ENCODE measurements around the gene HEBP2. TPM values are rescaled to one million over a fixed set of nuclear protein-coding genes. Genes with fewer than 3 reads are reported as not detected.

HEBP2 gene
- total and polyA plus RNA-seq, 7 donors: 19.6 to 133 (median 83.9) TPM

DNA sequence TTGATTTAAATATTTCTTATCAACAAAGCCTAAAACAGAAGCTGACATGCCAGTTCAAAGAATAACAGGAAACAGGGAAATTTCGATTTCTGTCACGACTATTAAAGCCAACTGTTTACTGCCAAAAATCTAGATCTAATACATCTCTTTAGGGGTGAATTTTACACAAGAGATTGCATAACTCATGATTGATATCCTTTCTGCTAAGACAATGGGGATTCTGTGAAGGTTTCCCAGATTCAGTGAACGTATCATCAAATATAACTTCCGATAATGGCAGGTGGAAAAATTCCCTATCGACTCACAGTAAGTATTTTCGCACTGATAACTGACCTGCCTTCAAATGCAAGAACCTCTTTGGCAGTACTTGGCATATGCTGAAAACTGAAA lies 52.4 kb downstream of the HEBP2 start:
- TF ChIP-seq, protein P1, sequence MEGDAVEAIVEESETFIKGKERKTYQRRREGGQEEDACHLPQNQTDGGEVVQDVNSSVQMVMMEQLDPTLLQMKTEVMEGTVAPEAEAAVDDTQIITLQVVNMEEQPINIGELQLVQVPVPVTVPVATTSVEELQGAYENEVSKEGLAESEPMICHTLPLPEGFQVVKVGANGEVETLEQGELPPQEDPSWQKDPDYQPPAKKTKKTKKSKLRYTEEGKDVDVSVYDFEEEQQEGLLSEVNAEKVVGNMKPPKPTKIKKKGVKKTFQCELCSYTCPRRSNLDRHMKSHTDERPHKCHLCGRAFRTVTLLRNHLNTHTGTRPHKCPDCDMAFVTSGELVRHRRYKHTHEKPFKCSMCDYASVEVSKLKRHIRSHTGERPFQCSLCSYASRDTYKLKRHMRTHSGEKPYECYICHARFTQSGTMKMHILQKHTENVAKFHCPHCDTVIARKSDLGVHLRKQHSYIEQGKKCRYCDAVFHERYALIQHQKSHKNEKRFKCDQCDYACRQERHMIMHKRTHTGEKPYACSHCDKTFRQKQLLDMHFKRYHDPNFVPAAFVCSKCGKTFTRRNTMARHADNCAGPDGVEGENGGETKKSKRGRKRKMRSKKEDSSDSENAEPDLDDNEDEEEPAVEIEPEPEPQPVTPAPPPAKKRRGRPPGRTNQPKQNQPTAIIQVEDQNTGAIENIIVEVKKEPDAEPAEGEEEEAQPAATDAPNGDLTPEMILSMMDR (IDR thresholded peaks at IDR 0.05): no peak
- no peaks in the 10 kb centered on the region for H3K9me3 ChIP-seq
- H3K27ac ChIP-seq: no peak overlapping the region
- H3K27me3 ChIP-seq (ENCODE audit: insufficient read depth in 3 of 3, low read length in 2 of 3): no peaks in the 10 kb centered on the region
- intact Hi-C loops (cut with DNase I): no loop called here
- no peak for DNase-seq
- H3K4me3 ChIP-seq: no peak overlapping the region
- no peaks in the 10 kb centered on the region for H3K36me3 ChIP-seq (ENCODE audit: insufficient read depth in 1 of 2, low read depth in 1 of 2)
- WGBS, 3 donors: 55 to 72% (median 67%) methylated on average over 6 of the region's 6 CpGs
- no peaks in the 10 kb centered on the region for H3K4me1 ChIP-seq
- ATAC-seq: no peak

- H3K4me3 ChIP-seq: no peak overlapping the region
- WGBS, 3 donors: 93 to 100% (median 93%) methylated on average over 1 of the region's 1 CpG
- DNase-seq: no peak
Measured at GRCh38 chr6:138461647-138462046, 57.6 kb downstream of the HEBP2 start.

GRCh38 chr6:138464085-138464484 lies 60.1 kb downstream of the HEBP2 start:
- Histone ChIP-seq H3K27ac (no peak overlapping the region), H3K4me1 (no peaks in the 10 kb centered on the region), H3K4me3 (no peak overlapping the region), H3K9me3 (no peaks in the 10 kb centered on the region), H3K27me3 (ENCODE audit: insufficient read depth in 3 of 3, low read length in 2 of 3) (no peaks in the 10 kb centered on the region), H3K36me3 (ENCODE audit: insufficient read depth in 1 of 2, low read depth in 1 of 2) (peaks cover 0 to 2% of the 10 kb centered on the region in 2 donors)
- WGBS, 3 donors: 95 to 98% (median 97%) methylated on average over 20 of the region's 20 CpGs
- DNase-seq (no peak), ATAC-seq (no peak)
- intact Hi-C loops (cut with DNase I): no loop called here
- TF ChIP-seq, protein P1 (IDR thresholded peaks at IDR 0.05): no peak

More at GRCh38 chr6:138461647-138462046, 57.6 kb downstream of the HEBP2 start:
- Histone ChIP-seq H3K9me3 (no peaks in the 10 kb centered on the region), H3K27me3 (ENCODE audit: insufficient read depth in 3 of 3, low read length in 2 of 3) (no peaks in the 10 kb centered on the region), H3K27ac (no peak overlapping the region), H3K4me1 (no peaks in the 10 kb centered on the region), H3K36me3 (ENCODE audit: insufficient read depth in 1 of 2, low read depth in 1 of 2) (no peaks in the 10 kb centered on the region)
- no peak for ATAC-seq
- intact Hi-C loops (cut with DNase I): no loop called here
- TF ChIP-seq, protein P1 (IDR thresholded peaks at IDR 0.05): no peak

DNA sequence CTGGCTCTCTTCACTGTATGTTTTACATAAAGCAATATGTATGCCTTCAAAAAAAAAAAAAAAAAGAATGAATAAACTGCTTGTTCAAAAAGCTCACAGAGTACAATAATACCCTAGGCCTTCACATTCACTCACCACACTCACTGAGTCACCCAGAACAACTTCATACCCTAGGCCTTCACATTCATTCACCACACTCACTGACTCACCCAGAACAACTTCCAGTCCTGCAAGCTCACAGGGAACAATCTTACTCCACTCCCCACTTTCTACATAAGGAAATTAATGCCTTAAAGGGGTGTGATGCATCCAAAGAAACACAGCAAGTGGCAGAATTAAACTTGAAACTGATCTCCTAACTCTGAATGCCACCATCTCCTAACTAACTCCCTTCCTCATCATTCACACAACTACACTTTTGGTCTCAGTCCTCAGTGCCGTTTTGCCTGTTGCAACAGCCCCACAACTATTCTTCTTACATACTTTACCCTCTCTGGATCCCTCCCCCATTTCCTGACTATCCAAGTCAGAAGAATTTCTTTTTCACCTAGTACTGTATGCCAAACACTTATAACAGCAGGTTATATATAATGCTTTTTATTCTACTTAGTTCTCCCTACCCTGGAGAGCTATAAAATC lies 61.1 kb downstream of the HEBP2 start:
- ATAC-seq (no peak), DNase-seq (no peak)
- H3K27me3 ChIP-seq (ENCODE audit: insufficient read depth in 3 of 3, low read length in 2 of 3): no peaks in the 10 kb centered on the region
- 45 to 78% (median 74%) methylated on average over 1 of the region's 1 CpG for WGBS, 3 donors
- intact Hi-C loops (cut with DNase I): no loop called here
- TF ChIP-seq, protein P1 (IDR thresholded peaks at IDR 0.05): no peak
- H3K27ac ChIP-seq: no peak overlapping the region
- H3K4me1 ChIP-seq: no peaks in the 10 kb centered on the region
- no peak overlapping the region for H3K4me3 ChIP-seq
- peaks cover 0 to 8% of the 10 kb centered on the region in 2 donors for H3K36me3 ChIP-seq (ENCODE audit: insufficient read depth in 1 of 2, low read depth in 1 of 2)
- H3K9me3 ChIP-seq: no peaks in the 10 kb centered on the region

GRCh38 chr6:138467901-138468300 lies 63.9 kb downstream of the HEBP2 start:
- H3K4me3 ChIP-seq: no peak overlapping the region
- ATAC-seq (no peak), DNase-seq (no peak)
- H3K9me3 ChIP-seq: no peaks in the 10 kb centered on the region
- H3K4me1 ChIP-seq: no peaks in the 10 kb centered on the region
- no peak overlapping the region for H3K27ac ChIP-seq
- TF ChIP-seq, protein P1 (IDR thresholded peaks at IDR 0.05): no peak
- no peaks in the 10 kb centered on the region for H3K27me3 ChIP-seq (ENCODE audit: insufficient read depth in 3 of 3, low read length in 2 of 3)
- intact Hi-C loops (cut with DNase I): no loop called here
- peaks cover 0 to 8% of the 10 kb centered on the region in 2 donors for H3K36me3 ChIP-seq (ENCODE audit: insufficient read depth in 1 of 2, low read depth in 1 of 2)

All from psoas muscle (tissue), 8 donors.